ENCODE data around the gene GIT2.

Gene GIT2

DNA sequence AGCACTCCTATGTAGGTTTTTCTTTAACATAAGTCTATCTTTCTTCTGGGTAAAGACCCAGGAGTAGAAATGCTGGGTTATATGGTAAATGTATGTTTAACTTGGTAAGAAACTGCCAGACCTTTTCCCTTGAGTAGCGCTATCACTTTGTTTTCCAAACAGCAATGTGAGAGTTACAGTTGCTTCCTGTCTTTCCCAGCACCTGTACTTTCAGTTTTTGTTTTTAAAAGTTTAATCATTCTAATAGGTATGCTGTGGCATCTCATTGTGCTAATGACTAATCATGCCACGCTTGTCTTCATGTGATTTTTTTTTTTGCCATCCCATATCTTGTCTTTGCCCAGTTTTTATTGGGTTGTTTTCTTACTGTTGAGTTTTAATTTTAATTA lies 28.1 kb downstream of the GIT2 start:
- DNase-seq = no peak

GRCh38 chr12:109967383-109968031 lies 28.7 kb downstream of the GIT2 start:
- DNase-seq = no peak

DNA sequence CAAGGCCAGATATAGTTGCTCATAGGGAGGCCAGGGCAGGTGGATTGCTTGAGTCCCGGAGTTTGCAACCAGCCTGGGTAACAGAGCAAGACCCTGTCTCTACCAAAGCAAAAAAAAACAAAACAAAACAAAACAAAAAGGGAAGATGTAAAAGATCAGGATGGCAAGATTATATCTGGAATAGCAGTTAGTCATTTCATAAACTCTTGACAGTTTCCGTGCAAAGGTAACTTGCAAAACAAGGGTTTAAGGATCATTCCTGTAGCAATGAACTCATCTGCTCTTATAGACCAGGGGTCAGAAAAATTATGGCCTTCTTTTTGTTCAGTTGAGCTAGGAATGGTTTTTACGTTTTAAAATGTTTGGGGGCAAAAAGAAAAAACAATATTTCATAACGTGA lies 29.6 kb downstream of the GIT2 start:
- DNase-seq = no peak

GRCh38 chr12:109963743-109964429 lies 32.3 kb downstream of the GIT2 start:
- DNase-seq = no peak

- no peak for DNase-seq
Observed at GRCh38 chr12:109963330-109963729, 32.8 kb downstream of the GIT2 start.

DNA sequence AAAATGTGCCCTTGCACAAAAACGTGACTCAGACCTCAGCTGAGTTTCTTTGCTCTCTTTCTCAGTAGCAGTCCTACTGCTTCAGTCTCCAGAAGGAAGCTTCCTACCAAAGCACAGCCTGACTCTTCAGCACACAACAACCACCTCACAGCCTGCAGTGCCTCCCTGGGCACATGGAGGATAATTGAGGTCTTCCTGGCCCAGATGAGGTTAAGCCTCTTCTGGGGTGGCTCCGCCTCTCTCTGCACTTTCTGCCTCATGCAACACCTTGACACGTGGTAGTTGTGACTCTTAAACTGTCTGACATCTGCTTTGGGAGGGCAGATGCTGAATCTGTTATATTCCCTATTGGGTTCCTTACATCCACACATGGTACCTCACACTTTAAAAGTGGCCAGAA lies 33.8 kb downstream of the GIT2 start:
- DNase-seq = peak; percentile 37

GRCh38 chr12:109961612-109962011 lies 34.6 kb downstream of the GIT2 start:
- DNase-seq = no peak

GRCh38 chr12:109961201-109961600 lies 35.0 kb downstream of the GIT2 start:
- DNase-seq = no peak

DNA sequence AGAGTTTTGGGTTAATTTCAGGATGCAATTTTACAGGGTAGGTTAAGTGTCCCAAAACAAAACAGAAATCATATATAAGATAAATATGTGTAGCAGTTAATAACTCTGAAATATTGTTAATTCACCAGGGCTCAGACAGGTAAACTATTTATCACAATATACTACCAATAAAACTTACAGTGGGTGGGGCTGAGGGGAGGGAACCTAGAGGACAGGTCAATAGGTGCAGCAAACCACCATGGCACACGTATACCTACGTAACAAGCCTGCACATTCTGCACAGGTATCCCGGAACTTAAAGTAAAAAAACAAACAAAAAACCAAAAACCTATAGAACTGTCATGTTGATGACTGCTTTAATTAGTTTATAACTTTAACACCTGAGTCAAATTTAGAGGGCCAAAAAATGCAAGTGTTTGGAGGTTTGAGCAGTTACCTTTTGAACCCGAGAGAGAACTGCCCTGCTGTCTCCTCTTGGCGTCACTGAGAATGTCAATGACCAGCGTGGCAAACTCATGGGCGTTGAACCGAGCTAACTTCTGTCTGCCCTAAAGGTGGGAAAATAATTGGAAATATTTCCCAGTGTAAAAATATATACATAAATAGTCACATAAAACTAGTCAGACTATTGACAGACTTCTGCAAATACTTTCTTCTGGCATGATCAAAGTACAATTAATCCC lies 36.6 kb downstream of the GIT2 start:
- DNase-seq = no peak

- DNase-seq = no peak
Observed at GRCh38 chr12:109958374-109958773, 37.8 kb downstream of the GIT2 start.

DNA sequence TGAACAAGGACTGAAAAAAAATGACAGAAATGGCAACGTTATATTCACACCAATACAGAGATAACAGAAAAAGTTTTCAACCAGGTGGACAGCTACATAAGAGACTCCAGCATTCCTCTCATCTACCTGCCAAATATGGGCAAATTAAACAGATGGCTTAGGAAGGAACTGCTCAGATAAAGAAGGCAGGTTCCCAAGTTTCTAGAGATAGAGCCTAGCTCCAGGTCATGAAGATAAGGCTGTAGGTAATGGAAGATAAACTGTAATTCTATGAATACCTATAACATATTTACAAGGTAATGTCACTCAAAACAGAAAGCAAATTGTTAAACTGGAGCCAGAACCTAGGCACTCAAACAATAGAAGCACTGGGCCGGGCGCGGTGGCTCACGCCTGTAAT lies 42.5 kb downstream of the GIT2 start:
- DNase-seq = no peak

DNA sequence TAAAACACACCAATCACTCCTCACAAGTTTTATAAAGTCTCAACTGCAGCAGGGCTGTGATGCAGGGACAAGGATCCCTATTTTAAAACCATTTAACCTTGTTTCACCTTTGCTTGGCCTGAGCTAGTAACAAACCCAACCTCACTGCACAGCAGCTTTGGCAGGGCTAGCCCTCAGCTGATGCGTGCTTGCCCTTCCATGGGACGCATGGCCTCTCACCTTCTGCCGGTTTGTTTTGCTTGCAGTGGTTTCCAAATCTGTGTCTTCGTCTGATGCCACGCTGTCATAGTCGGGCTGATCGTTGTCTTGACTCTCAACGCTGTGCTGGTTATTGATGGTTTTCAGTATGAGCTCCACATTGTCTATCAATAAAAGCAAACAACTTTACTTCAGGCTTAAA lies 43.3 kb downstream of the GIT2 start:
- DNase-seq = no peak

GRCh38 chr12:109952160-109952858 lies 43.9 kb downstream of the GIT2 start:
- no peak for DNase-seq

- DNase-seq = no peak
Observed at GRCh38 chr12:109951751-109952150, 44.4 kb downstream of the GIT2 start.

GRCh38 chr12:109951136-109951535 lies 45.0 kb downstream of the GIT2 start:
- DNase-seq = no peak

- DNase-seq = no peak
Observed at GRCh38 chr12:109950625-109951024, 45.5 kb downstream of the GIT2 start.

DNA sequence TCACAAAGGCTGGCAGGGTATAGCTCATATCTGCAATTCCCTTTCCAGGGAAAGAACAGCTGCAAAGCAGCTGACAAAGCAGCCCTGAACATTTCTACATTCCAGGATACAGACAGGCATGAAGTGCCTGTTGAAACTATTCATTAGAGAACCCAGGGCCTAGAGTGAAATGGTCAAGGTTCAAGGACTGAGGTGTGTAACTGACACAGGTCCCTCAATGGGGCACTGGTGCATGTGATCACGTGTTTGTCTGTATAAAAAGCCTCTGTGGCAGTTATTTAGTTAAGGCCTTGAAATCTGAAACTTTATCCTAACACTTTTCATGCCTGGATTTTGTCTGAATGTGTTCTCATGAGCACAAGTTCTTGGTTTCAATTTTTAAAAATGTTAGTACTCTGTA lies 47.1 kb downstream of the GIT2 start:
- no peak for DNase-seq

DNA sequence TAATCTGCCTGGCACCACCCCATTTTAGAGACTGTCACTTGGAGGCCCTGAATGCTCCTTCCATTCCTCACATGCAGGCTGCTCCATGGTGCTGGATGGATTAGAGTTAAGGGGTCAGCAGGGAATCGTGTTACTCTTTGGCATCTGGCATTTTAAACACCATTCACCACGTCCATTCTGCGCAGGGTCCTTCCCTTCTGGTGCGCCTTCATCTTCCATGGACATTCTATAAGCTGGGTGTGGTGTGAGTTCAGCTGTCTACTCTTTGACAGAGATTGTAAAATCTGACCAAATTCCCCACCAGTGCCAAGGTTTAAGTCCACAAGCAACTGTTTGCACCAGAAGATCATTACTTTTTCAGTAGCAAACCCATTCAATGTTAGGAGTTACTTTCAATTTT lies 47.8 kb downstream of the GIT2 start:
- no peak for DNase-seq

DNA sequence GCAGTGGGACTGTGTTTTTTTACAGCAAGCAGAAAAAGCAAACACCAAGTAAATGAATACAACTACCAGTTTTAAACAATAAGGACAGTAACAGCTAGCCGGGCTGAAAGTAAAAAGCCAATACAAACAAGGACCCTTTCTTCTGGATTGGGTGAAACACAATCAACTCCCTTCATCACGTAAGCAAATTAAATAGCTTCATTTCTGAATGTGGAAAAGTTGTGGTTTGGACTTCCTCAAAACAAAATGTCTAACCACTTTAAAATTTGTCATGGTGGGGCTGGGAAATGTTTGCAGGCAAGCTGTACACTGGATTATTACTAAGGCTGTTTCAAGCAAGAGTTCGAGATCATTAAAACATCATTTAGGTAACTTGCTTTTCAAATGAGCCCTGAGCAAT lies 48.6 kb downstream of the GIT2 start:
- DNase-seq = no peak

DNA sequence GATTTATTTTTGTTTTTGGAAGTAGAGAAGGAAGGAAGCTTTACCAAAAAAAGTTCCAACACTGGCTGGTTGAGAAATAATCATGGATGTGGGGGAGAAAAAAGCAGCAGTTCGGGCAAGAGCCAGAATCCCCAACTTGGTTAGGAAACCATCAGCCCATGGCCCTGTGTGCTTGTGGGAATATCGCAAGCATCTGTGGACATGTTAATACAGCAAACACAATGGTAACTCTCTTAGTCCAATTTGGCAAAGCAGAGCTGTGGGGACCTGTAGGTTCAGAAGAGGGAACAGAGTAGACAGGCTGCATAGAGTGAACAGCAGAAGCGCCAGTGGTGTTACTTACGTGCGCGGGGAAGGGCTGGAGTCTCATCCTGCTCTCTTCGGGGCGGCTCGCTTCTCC lies 49.3 kb downstream of the GIT2 start:
- DNase-seq = no peak

DNA sequence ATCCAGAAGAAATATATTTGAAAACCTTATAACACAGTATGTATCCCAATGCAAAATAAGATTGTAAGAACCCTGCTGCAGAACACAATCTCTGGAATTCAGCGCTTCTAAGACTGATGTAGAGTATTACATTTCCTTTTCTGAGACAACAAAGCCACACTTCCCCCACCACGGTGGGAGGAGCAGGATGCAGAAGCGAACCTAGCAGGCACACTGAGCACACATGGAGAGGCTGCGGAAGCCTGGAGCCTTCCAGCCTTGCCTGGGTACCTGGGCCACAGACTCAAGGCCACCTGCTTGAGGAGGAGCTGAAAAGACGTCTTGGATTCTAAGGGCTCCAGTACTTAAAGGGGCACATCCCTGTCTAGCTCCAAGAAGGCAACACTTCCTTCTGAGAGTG lies 49.7 kb downstream of the GIT2 start:
- DNase-seq = no peak

DNA sequence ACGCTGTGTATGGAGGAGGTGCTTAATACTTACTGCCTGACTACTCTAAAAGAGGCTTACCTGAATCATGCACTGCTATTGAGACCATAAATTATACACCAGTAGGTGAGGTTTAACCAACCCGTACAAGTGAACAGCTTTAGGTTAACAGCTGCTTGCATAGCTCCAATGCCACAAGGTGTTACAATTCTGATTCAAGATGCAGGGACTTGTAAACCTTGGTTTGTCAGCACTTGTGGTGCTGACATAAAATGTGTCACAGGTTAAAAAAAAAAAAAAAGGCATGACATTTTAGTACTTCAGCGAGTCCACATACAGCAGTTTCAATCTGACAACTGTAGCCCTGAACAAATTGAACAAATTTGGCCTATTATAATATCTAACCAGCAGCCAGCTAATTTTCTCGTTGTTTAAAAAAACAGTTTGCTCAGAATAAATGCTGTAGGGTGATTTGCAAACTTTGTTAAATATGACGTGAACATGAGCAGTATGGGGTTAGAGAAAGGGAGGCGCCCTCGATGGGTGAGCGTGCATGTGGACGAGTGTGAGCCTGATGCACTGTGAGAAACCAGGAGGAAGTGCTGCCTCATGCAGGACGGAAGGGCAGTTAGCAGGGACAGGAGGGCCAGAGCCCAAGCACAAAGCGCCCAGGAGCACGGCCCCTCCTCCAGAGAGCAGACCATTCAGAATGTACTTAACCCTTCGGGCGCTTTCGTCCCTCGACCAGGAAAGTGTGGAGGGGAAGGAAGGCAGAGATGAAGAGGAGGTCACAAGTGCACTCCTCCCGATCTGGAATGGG lies 51.4 kb downstream of the GIT2 start:
- DNase-seq = no peak

DNA sequence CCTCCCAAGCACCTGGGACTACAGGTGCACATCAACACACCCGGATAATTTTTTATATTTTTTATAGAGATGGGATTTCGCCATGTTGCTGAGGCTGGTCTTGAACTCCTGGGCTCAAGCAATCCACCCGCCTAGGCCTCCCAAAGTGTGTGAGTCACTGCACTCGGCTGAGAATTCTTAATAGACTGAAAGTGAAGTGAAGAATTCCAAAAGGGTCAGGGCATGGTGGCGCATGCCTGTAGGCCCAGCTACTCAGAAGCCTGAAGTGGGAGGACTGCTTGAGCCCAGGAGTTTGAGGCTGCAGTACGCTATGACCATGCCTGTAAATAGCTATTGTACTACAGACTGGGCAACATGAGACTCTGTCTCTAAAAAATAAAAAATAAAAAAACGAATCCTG lies 52.4 kb downstream of the GIT2 start:
- no peak for DNase-seq
